Neutrophil (primary cell): ENCODE results near the gene DNAH14.
"Not testable (repeated sequence)": the region's sequence is repeated elsewhere in the genome, so short reads cannot be mapped to it uniquely, and the experiment has no call there.

Experiments used
- H3K27ac ChIP-seq: fragments of 200-600 bp; sonication (generic); 2 replicates; pipeline ENCODE4 v1.5.1; 2016; ENCODE audit warnings: mild to moderate bottlenecking, moderate library complexity
- H3K27me3 ChIP-seq: fragments of 200-600 bp; sonication (generic); 2 replicates; pipeline ENCODE4 v1.6.0; 2016; ENCODE audit warnings: mild to moderate bottlenecking
- H3K36me3 ChIP-seq: fragments of 200-600 bp; sonication (generic); 2 replicates; pipeline ENCODE4 v1.5.1; 2017
- H3K4me1 ChIP-seq, 2 experiments: fragments of 200-600 bp in 1 of 2; sonication (generic) in 1 of 2; 1 replicate in 1 of 2; 2 replicates in 1 of 2; pipeline versions ENCODE4 v1.5.1 to v1.6.1; 2013 to 2016; ENCODE audit warnings: low read depth in 1 of 2, low read length in 1 of 2, mild to moderate bottlenecking in 1 of 2, moderate library complexity in 1 of 2; ENCODE audit not compliant: control insufficient read depth in 1 of 2, insufficient read depth in 1 of 2
- H3K4me3 ChIP-seq, 2 experiments: fragments of 200-600 bp in 1 of 2; sonication (generic) in 1 of 2; 1 replicate in 1 of 2; 2 replicates in 1 of 2; pipeline ENCODE4 v1.5.1; 2013 to 2016; ENCODE audit warnings: low read depth in 1 of 2, low read length in 1 of 2, mild to moderate bottlenecking in 1 of 2, moderate library complexity in 1 of 2
- H3K9me3 ChIP-seq: fragments of 200-600 bp; sonication (generic); 2 replicates; pipeline ENCODE4 v1.5.1; 2016
- TF ChIP-seq, protein P1 (sequence below): fragments of 200-600 bp; sonication (generic); IDR thresholded peaks from 2 replicates; pipeline ENCODE4 v1.5.1; 2016; ENCODE audit warnings: antibody characterized with exemption

The DNAH14 gene

DNA sequence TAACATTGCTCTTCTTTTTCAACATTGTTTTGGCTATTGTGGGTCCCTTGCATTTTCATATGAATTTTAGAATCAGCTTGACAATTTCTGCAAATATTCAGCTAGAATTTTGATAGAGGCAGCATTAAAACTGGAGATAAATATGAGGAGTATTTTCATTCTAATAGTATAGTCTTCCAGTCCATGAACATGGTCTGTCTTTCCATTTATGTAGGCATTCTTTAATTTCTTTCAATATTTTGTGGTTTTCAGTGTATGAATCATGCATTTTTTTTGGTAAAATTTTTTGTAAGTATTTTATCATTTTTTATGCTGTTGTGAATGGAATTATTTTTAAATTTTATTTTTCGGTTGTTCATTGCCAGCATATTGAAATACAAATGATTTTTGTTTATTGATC lies 97.2 kb downstream of the DNAH14 start:
- Histone ChIP-seq H3K27ac (no peak overlapping the region), H3K4me1 (no peaks in the 10 kb centered on the region), H3K36me3 (no peaks in the 10 kb centered on the region), H3K4me3 (no peak overlapping the region), H3K27me3 (no peaks in the 10 kb centered on the region), H3K9me3 (no peaks in the 10 kb centered on the region)
- TF ChIP-seq, protein P1, sequence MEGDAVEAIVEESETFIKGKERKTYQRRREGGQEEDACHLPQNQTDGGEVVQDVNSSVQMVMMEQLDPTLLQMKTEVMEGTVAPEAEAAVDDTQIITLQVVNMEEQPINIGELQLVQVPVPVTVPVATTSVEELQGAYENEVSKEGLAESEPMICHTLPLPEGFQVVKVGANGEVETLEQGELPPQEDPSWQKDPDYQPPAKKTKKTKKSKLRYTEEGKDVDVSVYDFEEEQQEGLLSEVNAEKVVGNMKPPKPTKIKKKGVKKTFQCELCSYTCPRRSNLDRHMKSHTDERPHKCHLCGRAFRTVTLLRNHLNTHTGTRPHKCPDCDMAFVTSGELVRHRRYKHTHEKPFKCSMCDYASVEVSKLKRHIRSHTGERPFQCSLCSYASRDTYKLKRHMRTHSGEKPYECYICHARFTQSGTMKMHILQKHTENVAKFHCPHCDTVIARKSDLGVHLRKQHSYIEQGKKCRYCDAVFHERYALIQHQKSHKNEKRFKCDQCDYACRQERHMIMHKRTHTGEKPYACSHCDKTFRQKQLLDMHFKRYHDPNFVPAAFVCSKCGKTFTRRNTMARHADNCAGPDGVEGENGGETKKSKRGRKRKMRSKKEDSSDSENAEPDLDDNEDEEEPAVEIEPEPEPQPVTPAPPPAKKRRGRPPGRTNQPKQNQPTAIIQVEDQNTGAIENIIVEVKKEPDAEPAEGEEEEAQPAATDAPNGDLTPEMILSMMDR = no peak

DNA sequence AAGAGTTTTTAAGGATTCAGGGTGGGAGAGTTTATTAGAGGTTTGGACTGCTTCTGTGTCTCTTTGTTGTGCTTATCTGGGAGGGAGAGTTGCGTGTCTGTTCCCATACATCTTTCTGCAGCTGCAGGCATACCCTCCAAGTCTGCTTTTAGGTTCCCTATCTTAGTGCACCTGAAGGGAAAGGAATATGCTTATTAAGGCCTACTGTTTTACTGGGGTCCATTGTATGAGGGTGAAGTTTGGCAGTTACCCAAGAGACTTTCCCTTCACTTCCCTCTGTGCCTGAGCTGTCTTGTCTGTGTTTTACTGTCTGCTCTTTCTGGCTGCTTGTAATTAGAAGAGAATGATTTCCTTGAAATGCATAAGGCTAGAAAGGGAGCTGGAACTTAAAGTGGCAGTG lies 107.0 kb downstream of the DNAH14 start:
- not testable (repeated sequence) for H3K4me1 ChIP-seq, H3K4me3 ChIP-seq, H3K27me3 ChIP-seq, H3K36me3 ChIP-seq, H3K27ac ChIP-seq, H3K9me3 ChIP-seq

DNA sequence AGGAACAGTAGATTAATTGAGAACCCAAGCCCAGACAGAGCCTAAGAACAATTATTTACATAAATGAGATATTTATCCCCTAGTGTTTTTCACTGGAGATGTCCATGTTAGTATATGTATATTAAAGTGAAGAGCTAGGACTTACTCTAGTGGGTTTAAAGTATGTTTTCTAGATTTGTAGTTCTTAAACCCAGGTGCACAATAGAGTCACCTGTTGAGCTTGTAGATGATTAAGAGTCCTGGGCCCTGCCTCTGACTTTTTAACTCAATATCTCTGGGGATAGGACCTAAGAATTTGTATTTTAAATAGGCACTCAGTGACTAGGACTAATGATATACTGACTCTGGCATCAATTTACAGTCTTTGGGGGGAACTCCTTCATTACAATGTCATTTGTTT lies 112.8 kb downstream of the DNAH14 start:
- H3K4me1 ChIP-seq = no peaks in the 10 kb centered on the region
- no peak overlapping the region for H3K4me3 ChIP-seq
- H3K9me3 ChIP-seq = no peaks in the 10 kb centered on the region
- H3K27ac ChIP-seq = no peak overlapping the region
- H3K27me3 ChIP-seq = no peaks in the 10 kb centered on the region
- TF ChIP-seq, protein P1 = no peak
- no peaks in the 10 kb centered on the region for H3K36me3 ChIP-seq

DNA sequence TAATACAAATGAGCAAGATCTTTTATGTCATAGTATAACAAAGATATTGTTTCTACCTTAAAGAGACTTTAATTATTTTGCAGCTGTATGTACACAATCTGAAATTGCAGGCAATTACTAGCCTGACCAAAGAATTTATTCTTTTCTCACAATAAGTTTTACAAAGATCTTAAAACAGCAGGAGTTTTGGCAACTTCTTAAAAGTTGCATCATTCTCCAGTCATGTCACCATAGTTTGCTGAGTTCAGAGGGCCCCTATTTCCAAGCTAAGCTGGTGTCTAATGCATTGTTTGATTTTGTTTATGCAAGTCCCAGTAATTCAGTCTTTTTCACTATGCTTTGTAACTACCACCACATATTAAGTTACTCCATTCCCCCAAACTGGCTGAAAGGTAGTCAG lies 114.8 kb downstream of the DNAH14 start:
- no peak overlapping the region for H3K4me3 ChIP-seq
- TF ChIP-seq, protein P1 = no peak
- no peaks in the 10 kb centered on the region for H3K36me3 ChIP-seq
- no peak overlapping the region for H3K27ac ChIP-seq
- H3K27me3 ChIP-seq = no peaks in the 10 kb centered on the region
- H3K4me1 ChIP-seq = no peaks in the 10 kb centered on the region
- H3K9me3 ChIP-seq = no peaks in the 10 kb centered on the region

DNA sequence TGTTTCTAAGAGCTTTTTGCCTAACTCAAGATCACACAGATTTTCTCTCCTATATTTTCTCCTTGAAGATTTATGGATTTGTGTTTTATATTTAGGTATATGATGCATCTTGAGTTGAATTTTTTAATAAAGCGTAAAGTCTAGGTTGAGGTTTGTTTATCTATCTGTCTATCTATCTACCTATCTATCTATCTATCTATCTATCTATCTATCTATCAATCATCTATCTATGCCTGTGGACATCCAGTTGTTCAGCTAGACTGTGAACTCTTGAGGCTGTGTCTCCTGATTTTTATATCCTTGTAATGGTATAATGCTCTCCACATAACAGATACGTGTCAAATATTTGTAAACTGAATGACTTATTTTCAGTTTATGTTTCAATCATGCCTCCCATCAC lies 120.1 kb downstream of the DNAH14 start:
- no peaks in the 10 kb centered on the region for H3K4me1 ChIP-seq
- no peak overlapping the region for H3K27ac ChIP-seq
- H3K9me3 ChIP-seq = no peaks in the 10 kb centered on the region
- TF ChIP-seq, protein P1 = no peak
- no peak overlapping the region for H3K4me3 ChIP-seq
- H3K36me3 ChIP-seq = no peaks in the 10 kb centered on the region
- no peaks in the 10 kb centered on the region for H3K27me3 ChIP-seq

DNA sequence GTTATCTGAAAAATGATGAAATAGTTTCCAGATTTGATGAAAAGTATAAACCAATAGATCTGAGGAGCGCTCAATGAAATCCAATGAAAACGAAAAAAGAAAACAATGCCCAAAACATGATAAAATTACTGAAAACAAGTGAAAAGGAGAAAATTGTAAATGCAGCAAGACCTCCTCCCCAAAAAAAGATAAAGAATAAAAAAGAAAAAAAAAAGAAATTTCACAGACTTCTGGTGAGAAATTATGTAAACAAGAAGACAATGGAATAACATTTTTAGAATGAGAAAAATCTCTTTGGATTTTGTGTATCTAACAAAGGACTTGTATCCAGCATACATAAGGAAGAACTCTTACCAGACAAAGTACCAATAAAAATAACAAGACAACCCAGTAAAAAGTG lies 134.2 kb downstream of the DNAH14 start:
- TF ChIP-seq, protein P1 = no peak
- H3K4me1 ChIP-seq = no peaks in the 10 kb centered on the region
- no peaks in the 10 kb centered on the region for H3K27me3 ChIP-seq
- no peaks in the 10 kb centered on the region for H3K9me3 ChIP-seq
- H3K36me3 ChIP-seq = no peaks in the 10 kb centered on the region
- H3K4me3 ChIP-seq = no peak overlapping the region
- H3K27ac ChIP-seq = no peak overlapping the region
